B cell (primary cell): ENCODE data around the gene ABCD4.

ENCODE experiments used
- EZH2 ChIP-seq: IDR thresholded peaks from 2 replicates; pipeline ENCODE4 v1.6.1; 2012; ENCODE audit warnings: borderline replicate concordance, low read depth, mild to moderate bottlenecking, moderate library complexity, low read length; ENCODE audit not compliant: insufficient read depth, poor library complexity, severe bottlenecking
- TF ChIP-seq, protein P1 (sequence below): fragments of 200-600 bp; IDR thresholded peaks from one replicate; pipeline ENCODE4 v1.8.0; 2022; ENCODE audit warnings: antibody characterized with exemption, mild to moderate bottlenecking

- TF ChIP-seq, protein P1, sequence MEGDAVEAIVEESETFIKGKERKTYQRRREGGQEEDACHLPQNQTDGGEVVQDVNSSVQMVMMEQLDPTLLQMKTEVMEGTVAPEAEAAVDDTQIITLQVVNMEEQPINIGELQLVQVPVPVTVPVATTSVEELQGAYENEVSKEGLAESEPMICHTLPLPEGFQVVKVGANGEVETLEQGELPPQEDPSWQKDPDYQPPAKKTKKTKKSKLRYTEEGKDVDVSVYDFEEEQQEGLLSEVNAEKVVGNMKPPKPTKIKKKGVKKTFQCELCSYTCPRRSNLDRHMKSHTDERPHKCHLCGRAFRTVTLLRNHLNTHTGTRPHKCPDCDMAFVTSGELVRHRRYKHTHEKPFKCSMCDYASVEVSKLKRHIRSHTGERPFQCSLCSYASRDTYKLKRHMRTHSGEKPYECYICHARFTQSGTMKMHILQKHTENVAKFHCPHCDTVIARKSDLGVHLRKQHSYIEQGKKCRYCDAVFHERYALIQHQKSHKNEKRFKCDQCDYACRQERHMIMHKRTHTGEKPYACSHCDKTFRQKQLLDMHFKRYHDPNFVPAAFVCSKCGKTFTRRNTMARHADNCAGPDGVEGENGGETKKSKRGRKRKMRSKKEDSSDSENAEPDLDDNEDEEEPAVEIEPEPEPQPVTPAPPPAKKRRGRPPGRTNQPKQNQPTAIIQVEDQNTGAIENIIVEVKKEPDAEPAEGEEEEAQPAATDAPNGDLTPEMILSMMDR, result no peak
- TF ChIP-seq EZH2, result no peak
Observed at GRCh38 chr14:74308695-74309094, 6.0 kb upstream of the ABCD4 start.
